Neural cell (in vitro differentiated cells): ENCODE data around the gene PCBD1. TPM values are rescaled to one million over a fixed set of nuclear protein-coding genes. Genes with fewer than 3 reads are reported as not detected.

Experiments used
- H2AFZ ChIP-seq: fragments of 200-600, 300-800 bp; sonication (generic), shearing (Covaris generic); 2 replicates; pipeline ENCODE4 v1.6.0; 2014; ENCODE audit warnings: low read depth, mild to moderate bottlenecking, antibody characterized with exemption, low read length, moderate library complexity
- H3F3A ChIP-seq: fragments of 200-600 bp; shearing (Covaris generic); 2 replicates; pipeline ENCODE4 v1.6.1; 2016; ENCODE audit warnings: mild to moderate bottlenecking, moderate library complexity, mixed read lengths, antibody characterized with exemption, low read length; ENCODE audit not compliant: insufficient read depth, poor library complexity, severe bottlenecking
- H3K27ac ChIP-seq: fragments of 200-600, 300-800 bp; sonication (generic), shearing (Covaris generic); 2 replicates; pipeline ENCODE4 v1.5.1; 2014; ENCODE audit warnings: mild to moderate bottlenecking, low read length, moderate library complexity
- H3K27me3 ChIP-seq: fragments of 300-800, 200-600 bp; sonication (generic), shearing (Covaris generic); 2 replicates; pipeline ENCODE4 v1.6.0; 2014; ENCODE audit warnings: mild to moderate bottlenecking, low read depth, low read length, moderate library complexity; ENCODE audit not compliant: insufficient read depth
- H3K36me3 ChIP-seq: fragments of 300-800, 200-600 bp; sonication (generic), shearing (Covaris generic); 2 replicates; pipeline ENCODE4 v1.5.1; 2014; ENCODE audit warnings: mild to moderate bottlenecking, antibody characterized with exemption, low read length, moderate library complexity; ENCODE audit not compliant: insufficient read depth
- H3K4me2 ChIP-seq: fragments of 300-800, 200-600 bp; sonication (generic), shearing (Covaris generic); 2 replicates; pipeline ENCODE4 v1.6.0; 2014; ENCODE audit warnings: mild to moderate bottlenecking, low read length
- H3K4me3 ChIP-seq: fragments of 300-800, 200-600 bp; sonication (generic), shearing (Covaris generic); 2 replicates; pipeline ENCODE4 v1.5.1; 2014; ENCODE audit warnings: mild to moderate bottlenecking, low read length, moderate library complexity
- H3K79me2 ChIP-seq: fragments of 200-600 bp; shearing (Covaris generic); replicated peaks from 2 replicates; pipeline ENCODE4 v1.6.0; 2014; ENCODE audit warnings: mild to moderate bottlenecking, low read length, moderate library complexity; ENCODE audit not compliant: insufficient read depth
- H3K9ac ChIP-seq: fragments of 300-800, 200-600 bp; sonication (generic), shearing (Covaris generic); 2 replicates; pipeline ENCODE4 v1.6.1; 2016; ENCODE audit warnings: mild to moderate bottlenecking, low read length, mixed read lengths
- H3K9me2 ChIP-seq: fragments of 200-600 bp; shearing (Covaris generic); 2 replicates; pipeline ENCODE4 v1.6.1; 2016; ENCODE audit warnings: mild to moderate bottlenecking, low read length, mixed read lengths; ENCODE audit not compliant: insufficient read depth
- H3K9me3 ChIP-seq: fragments of 200-600, 300-800 bp; sonication (generic), shearing (Covaris generic); 2 replicates; pipeline ENCODE4 v1.6.1; 2016; ENCODE audit warnings: mild to moderate bottlenecking, mixed run types, low read length, moderate library complexity, mixed read lengths
- H4K20me1 ChIP-seq: fragments of 200-600 bp; shearing (Covaris generic); 2 replicates; pipeline ENCODE4 v1.6.1; 2016; ENCODE audit warnings: mild to moderate bottlenecking, mixed run types; ENCODE audit not compliant: insufficient read depth
- CTCF ChIP-seq: fragments of 450-650 bp; IDR thresholded peaks from 2 replicates; pipeline ENCODE4 v1.5.1; 2014; ENCODE audit warnings: antibody characterized with exemption, mild to moderate bottlenecking, moderate library complexity; ENCODE audit not compliant: poor library complexity, severe bottlenecking
- EP300 ChIP-seq: fragments of 450-650 bp; conservative IDR thresholded peaks from 2 replicates; pipeline ENCODE4 v1.6.1; 2014; ENCODE audit warnings: antibody characterized with exemption, mild to moderate bottlenecking, moderate library complexity; ENCODE audit not compliant: poor library complexity, severe bottlenecking
- EZH2 ChIP-seq: fragments of 200-600, 300-800 bp; shearing (Covaris generic), sonication (generic); IDR thresholded peaks from 2 replicates; pipeline ENCODE4 v1.6.1; 2014; ENCODE audit warnings: antibody characterized with exemption, low read length, borderline replicate concordance, mild to moderate bottlenecking; ENCODE audit not compliant: insufficient read depth, poor library complexity, severe bottlenecking
- MXI1 ChIP-seq: fragments of 450-650 bp; conservative IDR thresholded peaks from 2 replicates; pipeline ENCODE4 v1.6.1; 2014; ENCODE audit warnings: antibody characterized with exemption, mild to moderate bottlenecking; ENCODE audit not compliant: poor library complexity, severe bottlenecking
- POLR2AphosphoS5 ChIP-seq: IDR thresholded peaks from 2 replicates; pipeline ENCODE4 v1.6.1; 2012
- RAD21 ChIP-seq: fragments of 450-650 bp; conservative IDR thresholded peaks from 2 replicates; pipeline ENCODE4 v1.6.1; 2014; ENCODE audit warnings: antibody characterized with exemption, mild to moderate bottlenecking, moderate library complexity
- REST ChIP-seq: IDR thresholded peaks from 2 replicates; pipeline ENCODE4 v1.6.1; 2012; ENCODE audit warnings: borderline replicate concordance
- SMC3 ChIP-seq: fragments of 450-650 bp; conservative IDR thresholded peaks from 2 replicates; pipeline ENCODE4 v1.6.1; 2014; ENCODE audit warnings: antibody characterized with exemption, mild to moderate bottlenecking, moderate library complexity; ENCODE audit not compliant: poor library complexity
- TAF1 ChIP-seq: IDR thresholded peaks from 2 replicates; pipeline ENCODE4 v1.6.1; 2012; ENCODE audit warnings: low read depth
- polyA plus RNA-seq: library from polyadenylated mRNA; depleted of rRNA; stranded (reverse); fragments of >200 nt; gene quantifications from 2 replicates; pipeline ENCODE4 v1.2.3, GENCODE V29; 2014

PCBD1 gene
- polyA plus RNA-seq, 1 donor from 2014 or later = 15.8 TPM

GRCh38 chr10:70856454-70856853, 31.9 kb downstream of the PCBD1 start:
- TF ChIP-seq POLR2AphosphoS5 (no peak), MXI1 (no peak), RAD21 (no peak), SMC3 (no peak), REST (no peak), TAF1 (no peak), CTCF (no peak), EZH2 (no peak), EP300 (no peak)
- no peaks in the 10 kb centered on the region for H3F3A ChIP-seq
- H3K27ac ChIP-seq = no peak overlapping the region
- H3K9me3 ChIP-seq = no peaks in the 10 kb centered on the region
- H3K4me3 ChIP-seq = no peak overlapping the region
- H3K79me2 ChIP-seq = no peaks in the 10 kb centered on the region
- H3K4me2 ChIP-seq = no peak overlapping the region
- H3K9ac ChIP-seq = no peak overlapping the region
- H2AFZ ChIP-seq = no peak overlapping the region
- H3K9me2 ChIP-seq = no peaks in the 10 kb centered on the region
- H3K27me3 ChIP-seq = no peaks in the 10 kb centered on the region
- peaks cover 11% of the 10 kb centered on the region for H3K36me3 ChIP-seq
- no peaks in the 10 kb centered on the region for H4K20me1 ChIP-seq

GRCh38 chr10:70853457-70853856, 34.9 kb downstream of the PCBD1 start:
- H3K79me2 ChIP-seq = no peaks in the 10 kb centered on the region
- TF ChIP-seq RAD21 = no peak
- no peak for TF ChIP-seq MXI1
- no peak for TF ChIP-seq EZH2
- TF ChIP-seq EP300 = no peak
- TF ChIP-seq CTCF = no peak
- no peak for TF ChIP-seq POLR2AphosphoS5
- no peak for TF ChIP-seq REST
- TF ChIP-seq SMC3 = no peak
- H2AFZ ChIP-seq = no peak overlapping the region
- no peaks in the 10 kb centered on the region for H3K9me2 ChIP-seq
- H3F3A ChIP-seq = no peaks in the 10 kb centered on the region
- H4K20me1 ChIP-seq = no peaks in the 10 kb centered on the region
- H3K9ac ChIP-seq = no peak overlapping the region
- no peaks in the 10 kb centered on the region for H3K9me3 ChIP-seq
- no peak overlapping the region for H3K4me2 ChIP-seq
- H3K27me3 ChIP-seq = no peaks in the 10 kb centered on the region
- H3K36me3 ChIP-seq = peaks cover 7% of the 10 kb centered on the region
- H3K4me3 ChIP-seq = no peak overlapping the region
- no peak overlapping the region for H3K27ac ChIP-seq
